HG02884 (cell line): ENCODE measurements around the gene CDC42EP5.
"Not testable (repeated sequence)": the region's sequence is repeated elsewhere in the genome, so short reads cannot be mapped to it uniquely, and the experiment has no call there.

Experiments used
- ATAC-seq: cut with Tn5 transposase; IDR thresholded peaks from one replicate; pipeline ENCODE4 v1.9.1; 2021; ENCODE audit warnings: mild to moderate bottlenecking, moderate library complexity; ENCODE audit not compliant: unreplicated experiment

CDC42EP5 gene

DNA sequence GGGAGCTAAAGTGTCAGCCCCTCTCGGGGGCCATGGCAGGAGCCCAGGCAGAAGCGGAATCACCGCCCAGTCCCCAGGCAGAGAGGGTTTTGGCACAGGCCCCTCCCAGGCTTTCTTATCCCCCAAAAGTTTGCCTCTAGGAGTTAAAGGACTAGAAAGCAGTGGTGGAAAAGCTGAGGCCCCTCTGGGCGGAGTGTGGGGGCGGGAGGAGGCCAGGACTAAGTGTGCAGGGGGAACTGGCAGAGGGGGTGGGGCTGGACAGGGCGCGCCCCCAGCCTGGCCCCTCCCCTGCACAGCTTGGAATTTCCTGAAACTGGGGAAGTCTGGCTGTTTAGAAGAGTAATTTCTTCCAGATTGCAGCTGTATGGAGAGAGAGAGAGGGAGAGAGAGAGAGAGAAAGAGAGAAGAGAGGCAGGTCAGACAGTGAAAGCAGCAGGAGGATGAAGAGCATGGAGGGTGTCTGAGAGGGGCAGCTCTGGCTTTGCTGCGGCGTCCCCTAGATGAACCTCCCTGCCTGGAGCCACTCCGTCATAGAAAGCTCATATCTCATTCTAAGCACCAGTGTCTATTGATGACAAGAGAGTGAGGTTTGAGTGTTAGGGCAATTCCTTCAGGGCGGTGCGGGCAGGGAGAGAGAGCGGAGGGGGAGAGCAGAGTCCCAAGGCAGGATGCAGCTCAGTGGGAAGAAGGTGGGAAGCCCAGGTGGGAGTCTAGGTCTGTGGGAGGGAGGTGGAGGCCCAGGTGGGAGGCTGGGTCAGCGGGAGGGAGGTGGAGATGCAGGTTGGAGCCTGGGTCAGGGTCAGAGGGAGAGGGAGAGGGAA is at the start of gene CDC42EP5:
CDC42EP5 (minus strand) TSS at position 226 of the 821 bp plus-strand sequence. CDS start 7,749 bp downstream, outside the sequence.
- ATAC-seq, result no peak

DNA sequence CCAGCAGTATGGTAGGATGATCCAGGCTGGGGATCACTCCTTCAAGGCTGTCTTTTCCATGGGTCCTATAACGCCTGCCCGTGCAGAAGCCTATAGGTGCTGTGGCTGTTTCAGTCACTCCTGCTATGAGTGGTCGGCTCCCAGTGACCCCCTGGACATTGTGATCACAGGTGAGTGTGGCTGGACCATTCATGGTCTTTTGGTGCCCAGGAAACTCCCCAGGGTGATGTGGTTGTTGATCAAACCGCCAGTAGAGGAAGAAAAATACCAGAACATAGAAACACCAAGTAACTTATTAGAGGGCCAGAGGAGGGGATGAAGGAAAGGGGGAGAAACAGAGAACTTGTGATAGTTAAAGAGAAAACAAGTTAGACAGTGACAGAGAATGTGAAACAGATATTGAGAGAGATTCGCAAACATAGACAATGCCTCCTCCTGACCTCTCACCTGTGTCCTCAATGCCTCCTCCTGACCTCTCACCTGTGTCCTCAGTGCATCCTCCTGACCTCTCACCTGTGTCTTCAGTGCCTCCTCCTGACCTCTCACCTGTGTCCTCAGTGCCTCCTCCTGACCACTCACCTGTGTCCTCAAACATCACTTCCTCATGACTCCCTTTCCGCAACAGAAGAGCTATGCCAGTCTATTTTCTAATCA is 48.9 kb upstream of the CDC42EP5 start:
- no peak for ATAC-seq

DNA sequence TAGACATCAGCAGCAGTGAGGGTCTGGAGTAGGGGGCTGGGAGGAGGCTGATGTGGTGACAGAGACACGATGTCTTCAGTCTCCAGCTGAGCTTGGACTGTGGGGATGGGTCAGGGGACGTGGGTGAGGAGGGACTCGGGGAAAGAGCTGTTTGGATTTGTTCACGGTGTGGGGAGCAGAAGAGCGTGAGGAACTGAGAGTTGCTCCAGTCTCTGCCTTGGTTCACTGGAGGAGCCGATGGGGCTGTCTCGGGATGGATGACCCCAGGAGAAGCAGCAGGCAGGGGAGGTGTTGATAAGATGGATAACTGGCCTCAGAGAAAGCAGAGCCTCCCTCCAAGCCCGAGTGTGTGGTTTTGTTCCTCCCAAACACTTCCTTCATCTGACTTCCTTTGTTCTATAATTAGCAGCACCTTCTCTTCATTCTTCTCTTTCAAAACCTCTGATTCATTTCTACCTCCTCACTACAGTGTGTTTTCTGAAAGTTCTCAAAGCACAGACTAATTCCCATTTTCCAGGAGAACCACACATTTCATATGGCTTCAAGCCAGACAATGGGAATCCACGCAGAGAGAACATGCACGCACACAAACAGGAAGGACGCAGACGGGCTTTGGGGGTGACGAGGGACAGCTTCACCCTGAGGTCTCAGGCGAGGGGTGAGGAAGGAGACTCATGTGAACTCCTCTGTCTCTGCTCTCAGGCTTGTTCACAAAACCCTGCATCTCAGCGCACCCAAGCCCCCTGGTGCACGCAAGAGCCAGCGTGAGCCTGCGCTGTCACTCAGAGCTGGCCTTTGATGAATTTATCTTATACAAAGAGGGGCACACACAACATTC is 48.1 kb upstream of the CDC42EP5 start:
- no peak for ATAC-seq

- no peak for ATAC-seq
These were observed 45.7 kb upstream of the CDC42EP5 start for GRCh38 chr19:54518844-54519243.

DNA sequence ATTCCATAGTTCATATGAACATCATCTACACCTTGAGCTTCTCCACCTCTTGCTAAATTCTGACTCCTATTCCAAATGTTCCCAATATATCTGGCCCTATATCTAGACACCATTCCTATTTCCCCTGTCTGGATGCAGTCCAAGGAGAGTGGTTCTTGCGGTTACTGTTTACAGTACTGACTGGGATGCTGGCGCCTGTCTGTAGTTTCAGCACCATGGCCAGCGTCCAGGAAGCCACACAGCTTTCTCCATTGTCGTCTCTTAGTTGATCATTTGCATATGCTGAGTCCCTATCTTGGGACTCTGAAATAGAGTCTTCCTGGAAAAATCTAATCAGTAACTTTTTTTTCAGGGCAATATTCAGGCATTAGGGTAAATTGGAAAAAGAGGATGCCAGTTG is 44.4 kb upstream of the CDC42EP5 start:
- ATAC-seq, result no peak

GRCh38 chr19:54515156-54515555 is 42.1 kb upstream of the CDC42EP5 start:
- no peak for ATAC-seq

GRCh38 chr19:54509200-54509940 is 36.3 kb upstream of the CDC42EP5 start:
- ATAC-seq, result not testable (repeated sequence)

DNA sequence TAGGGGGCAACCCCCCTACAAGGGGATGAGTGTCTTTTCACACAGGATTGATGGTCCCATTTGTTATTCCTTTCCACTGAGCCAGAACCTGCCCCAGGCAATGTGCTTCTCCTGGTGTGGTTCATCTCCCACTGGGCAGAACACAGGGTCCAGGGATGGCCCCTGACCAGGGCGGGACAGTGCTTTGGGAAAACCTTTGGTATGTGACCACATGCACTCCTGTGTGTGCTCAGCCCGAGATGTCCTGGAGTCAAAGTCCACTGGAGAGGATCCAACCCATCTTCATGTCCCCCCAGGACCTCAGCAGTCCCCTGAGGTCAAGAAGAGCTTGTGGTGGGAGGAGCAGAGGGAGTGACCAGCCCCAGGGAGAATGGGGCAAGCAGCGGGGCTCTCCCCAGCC is 35.4 kb upstream of the CDC42EP5 start:
- ATAC-seq, result not testable (repeated sequence)

DNA sequence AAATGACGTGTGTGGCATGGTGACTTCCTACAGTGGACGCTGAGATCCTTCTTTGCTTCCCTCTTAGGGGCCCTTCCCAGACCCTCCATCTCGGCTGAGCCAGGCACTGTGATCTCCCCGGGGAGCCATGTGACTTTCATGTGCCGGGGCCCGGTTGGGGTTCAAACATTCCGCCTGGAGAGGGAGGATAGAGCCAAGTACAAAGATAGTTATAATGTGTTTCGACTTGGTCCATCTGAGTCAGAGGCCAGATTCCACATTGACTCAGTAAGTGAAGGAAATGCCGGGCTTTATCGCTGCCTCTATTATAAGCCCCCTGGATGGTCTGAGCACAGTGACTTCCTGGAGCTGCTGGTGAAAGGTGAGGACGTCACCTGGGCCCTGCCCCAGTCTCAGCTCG is 34.7 kb upstream of the CDC42EP5 start:
- no peak for ATAC-seq

DNA sequence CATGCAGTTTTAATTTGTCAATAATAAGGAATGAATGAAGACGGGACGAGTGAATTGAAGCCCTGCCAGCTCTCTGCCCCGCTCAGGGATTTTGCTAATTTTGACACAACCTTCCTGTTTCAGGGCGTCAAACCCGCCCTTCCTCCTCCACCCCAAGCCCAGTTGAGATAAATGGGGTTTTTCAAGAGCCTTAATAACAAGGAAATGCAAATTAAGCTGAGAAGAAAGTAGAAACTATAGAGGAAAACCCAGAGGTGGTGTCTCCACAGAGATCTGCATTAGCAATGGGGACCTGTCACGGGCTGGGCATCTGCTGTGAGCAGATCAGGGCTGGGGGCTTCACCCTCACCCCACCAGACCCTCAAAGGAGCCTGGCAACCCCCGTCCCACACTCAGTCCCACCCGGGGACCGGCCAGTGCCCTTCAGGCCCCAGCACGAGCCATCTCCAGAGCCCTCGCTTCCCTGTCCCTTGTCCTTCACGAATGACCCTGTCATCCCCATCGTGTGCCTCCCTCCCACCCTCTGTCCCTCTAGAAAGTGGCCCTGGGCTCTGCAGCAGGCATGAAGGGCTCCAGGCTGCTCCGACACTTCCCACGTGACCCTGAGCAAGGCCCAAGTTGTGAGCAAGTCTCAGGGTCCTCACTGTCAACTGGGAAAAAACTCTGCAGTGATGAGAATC is 34.1 kb upstream of the CDC42EP5 start:
- not testable (repeated sequence) for ATAC-seq

DNA sequence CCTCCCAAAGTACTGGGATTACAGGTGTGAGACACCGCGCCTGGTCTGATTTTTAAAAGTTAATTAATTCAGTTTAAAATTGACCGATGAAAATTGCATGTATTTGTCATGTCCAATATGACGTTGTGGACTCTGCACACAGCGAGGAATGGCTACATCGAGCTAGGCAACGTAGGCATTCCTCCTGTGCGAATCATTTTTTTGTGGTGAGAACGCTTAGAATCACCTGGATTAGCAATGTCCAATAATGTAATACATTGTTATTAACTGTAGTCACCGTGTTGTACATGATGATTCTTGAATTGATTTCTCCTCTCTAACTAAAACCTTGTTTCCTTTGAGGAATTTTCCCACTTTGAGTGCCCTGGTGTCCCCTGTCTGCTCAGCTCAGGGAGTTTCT is 33.0 kb upstream of the CDC42EP5 start:
- no peak for ATAC-seq

DNA sequence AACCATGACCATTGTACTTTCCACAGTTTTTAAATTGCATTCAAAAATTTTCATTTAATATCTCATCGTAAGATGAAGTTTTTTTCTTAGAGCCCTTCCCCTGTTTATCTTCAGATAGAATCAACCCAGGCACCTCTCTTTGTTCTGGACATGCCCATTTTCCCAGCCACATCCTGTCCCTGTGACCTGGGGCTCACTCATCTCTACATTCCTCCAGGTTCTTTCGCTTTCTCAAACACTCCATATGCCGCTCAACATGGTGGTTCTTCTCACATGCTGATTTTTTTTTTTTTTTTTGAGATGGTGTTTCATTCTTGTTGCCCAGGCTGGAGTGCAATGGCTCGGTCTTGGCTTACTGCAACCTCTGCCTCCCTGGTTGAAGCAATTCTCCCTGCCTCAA is 32.4 kb upstream of the CDC42EP5 start:
- not testable (repeated sequence) for ATAC-seq

- no peak for ATAC-seq
These were observed 29.5 kb upstream of the CDC42EP5 start, which contains the start of gene LAIR2 for GRCh38 chr19:54502518-54503048. Gene LAIR2, plus strand, starts transcription at chr19:54502831. Its CDS starts 88 bp downstream, at chr19:54502919.

GRCh38 chr19:54498451-54498772 is 25.3 kb upstream of the CDC42EP5 start:
- ATAC-seq, result not testable (repeated sequence)

DNA sequence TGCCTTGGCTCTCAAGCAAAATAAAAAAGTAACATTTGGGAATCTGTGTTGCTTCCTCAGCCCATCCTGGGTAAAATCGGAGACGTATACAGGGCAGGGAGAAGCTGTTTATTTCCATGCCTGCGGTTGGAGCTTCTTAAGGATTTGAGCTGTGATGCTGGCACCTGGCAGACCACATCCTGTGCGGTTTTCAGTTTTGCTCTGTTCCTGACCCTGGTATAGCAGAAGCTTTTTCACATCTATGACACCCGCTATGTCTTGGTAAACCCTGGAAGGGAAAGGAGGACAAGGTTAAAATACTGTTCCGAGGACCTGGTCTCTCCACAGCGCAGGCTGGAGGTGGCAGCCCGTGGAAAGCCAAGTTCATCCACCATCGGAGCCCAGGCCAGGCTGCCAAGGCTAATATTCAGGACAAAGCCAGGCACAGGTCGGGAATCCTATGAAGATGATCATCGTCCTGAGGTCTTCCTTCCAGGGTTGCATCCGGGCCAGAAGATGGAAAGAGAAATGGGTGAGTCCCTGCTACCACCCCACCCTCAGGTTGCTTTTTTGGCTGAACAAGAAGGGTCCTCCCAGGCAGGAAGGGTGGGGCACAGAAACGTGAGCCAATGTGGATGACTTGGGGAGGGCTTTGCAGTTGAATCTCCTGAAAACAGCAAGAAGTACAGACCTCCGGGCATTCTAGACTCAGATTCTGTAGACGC is 24.8 kb upstream of the CDC42EP5 start:
- not testable (repeated sequence) for ATAC-seq

GRCh38 chr19:54495284-54495683 is 22.2 kb upstream of the CDC42EP5 start:
- not testable (repeated sequence) for ATAC-seq

GRCh38 chr19:54493967-54494585 is 21.0 kb upstream of the CDC42EP5 start:
- no peak for ATAC-seq

GRCh38 chr19:54493056-54493455 is 20.0 kb upstream of the CDC42EP5 start:
- ATAC-seq, result not testable (repeated sequence)

- no peak for ATAC-seq
These were observed 19.5 kb upstream of the CDC42EP5 start for GRCh38 chr19:54492568-54492967.
